ENCODE measurements around the gene TUSC2.

TUSC2 gene

DNA sequence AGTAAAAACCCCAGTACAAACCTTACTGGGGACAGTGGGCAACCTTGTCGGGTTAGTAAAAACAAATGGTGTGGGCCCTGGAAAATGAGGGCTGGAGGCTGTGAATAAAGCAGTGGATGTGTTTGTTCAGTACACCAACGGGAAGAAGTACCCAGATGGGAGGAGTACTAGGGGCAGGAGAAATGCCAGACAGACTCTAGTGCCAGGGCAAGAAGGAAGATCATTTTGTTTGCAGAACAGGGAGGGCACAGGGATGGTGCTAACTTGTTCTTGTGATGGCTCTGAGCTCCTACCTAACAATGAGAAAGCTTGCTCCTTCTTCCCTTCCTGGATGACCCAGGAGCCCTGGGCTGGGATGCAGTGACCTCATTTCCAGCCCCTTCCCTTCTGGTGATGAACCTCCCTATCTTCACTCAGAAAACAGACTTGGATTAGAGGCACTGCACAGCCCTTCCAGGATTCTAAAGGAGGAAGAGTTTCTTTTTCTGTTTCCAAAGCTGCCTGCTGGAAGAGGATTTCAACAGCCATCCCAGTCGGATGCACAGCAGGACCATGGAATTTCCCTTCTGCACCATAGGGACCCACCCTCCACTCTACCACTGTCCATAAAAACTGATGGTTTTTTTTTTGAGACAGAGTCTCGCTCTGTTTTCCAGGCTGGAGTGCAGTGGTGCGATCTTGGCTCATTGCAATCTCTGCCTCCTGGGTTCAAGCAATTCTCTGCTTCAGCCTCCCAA, 6.5 kb upstream of the TUSC2 start:
- DNase-seq: no peak

GRCh38 chr3:50333744-50334328, 5.8 kb upstream of the TUSC2 start:
- no peak for DNase-seq

DNA sequence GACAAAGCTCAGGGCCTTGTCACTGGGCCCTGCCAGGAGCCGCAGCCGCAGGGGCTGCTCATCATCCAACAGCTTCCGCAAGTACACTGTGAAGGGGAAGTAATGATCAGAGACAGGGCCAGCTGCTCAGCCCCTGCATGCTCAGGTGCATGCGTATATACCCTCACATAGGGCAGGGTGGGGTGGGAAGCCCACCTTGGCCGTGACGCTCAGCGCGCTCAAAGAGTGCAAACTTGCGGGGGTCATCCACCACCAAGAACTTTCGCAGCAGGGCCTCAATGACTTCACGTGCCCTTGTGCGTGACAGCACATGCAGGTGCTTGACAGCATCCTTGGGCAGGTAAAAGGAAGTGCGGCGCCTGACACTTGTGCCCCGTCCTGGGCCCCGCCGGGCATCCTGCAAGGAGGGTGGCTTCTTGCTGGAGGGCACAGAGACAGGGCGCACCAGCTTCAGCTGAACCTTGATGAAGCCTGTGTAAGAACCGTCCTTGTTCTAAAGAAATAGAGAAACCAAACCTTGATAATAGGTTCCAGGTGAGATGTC, 3.4 kb upstream of the TUSC2 start:
- no peak for DNase-seq

- DNase-seq: no peak
Measured at GRCh38 chr3:50330330-50330729, 2.3 kb upstream of the TUSC2 start.

GRCh38 chr3:50327129-50327528, 894 bp downstream of the TUSC2 start:
- DNase-seq: no peak

DNA sequence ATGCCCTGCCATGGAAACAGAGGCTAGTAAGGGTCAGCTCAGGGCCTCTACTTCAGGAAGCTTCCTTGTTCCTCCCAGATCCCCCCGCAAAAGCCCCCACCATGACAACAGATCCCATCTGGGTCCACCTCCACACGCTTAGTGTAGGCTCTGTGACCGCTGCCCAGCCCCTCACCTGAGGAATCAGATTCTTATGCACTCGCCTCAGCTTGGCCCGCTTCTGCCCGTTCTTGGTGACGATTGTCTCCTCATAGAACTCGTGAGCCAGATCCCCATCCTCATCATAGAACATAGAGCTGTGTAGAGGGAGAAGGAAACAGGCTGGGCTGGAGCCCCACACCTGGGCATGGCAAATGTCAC, 1.9 kb downstream of the TUSC2 start:
- DNase-seq: no peak

DNA sequence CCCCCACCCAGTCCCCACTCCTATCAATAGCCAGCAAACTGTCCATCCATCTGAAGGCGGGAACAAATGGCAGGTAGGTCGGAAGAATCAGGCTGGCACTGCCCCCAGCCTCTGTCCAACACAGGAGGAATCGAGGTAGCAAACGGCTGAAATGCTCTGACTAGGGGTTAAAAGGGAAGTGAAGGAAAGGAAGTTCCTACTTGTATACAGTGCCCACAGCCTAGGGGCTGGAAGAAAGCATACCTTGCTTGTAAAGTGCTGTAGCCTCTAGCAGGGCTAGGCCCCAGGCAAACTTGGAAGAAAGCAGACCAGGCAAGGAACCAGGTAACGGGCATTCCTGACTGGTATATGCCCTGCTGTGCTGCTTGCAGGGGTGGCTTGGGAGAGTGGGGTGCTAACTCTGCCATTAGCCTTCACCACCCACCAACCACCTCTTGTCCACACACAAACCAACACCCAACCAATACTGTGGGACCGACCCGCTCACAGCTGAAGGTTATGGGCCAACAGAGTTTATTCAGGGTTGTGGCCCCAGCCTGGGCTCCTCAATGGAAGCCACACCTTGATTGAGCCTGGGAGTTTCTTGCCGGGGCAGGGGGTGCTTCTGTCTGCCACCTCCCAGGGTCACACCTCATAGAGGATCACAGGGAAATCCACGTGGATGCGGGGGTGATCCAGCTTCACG, 2.4 kb downstream of the TUSC2 start:
- DNase-seq: no peak

DNA sequence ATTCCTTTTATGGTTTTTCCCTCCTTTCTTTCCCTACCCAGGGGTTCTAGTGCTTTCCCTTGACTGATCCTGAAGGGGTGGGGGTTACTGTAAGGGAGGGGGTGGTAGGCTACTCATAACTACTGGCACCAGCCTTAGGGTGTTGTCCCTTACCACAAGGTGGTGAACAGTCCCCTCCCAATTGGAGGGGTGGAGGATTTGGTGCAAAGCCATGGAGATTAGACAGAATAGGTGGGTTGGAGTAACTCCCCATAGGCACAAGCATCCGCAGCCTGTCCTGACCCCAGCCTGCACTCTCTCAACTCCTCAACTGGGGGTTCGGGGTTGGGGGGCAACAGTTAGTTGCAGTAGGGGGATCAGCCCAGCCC, 2.9 kb downstream of the TUSC2 start:
- DNase-seq: no peak

DNA sequence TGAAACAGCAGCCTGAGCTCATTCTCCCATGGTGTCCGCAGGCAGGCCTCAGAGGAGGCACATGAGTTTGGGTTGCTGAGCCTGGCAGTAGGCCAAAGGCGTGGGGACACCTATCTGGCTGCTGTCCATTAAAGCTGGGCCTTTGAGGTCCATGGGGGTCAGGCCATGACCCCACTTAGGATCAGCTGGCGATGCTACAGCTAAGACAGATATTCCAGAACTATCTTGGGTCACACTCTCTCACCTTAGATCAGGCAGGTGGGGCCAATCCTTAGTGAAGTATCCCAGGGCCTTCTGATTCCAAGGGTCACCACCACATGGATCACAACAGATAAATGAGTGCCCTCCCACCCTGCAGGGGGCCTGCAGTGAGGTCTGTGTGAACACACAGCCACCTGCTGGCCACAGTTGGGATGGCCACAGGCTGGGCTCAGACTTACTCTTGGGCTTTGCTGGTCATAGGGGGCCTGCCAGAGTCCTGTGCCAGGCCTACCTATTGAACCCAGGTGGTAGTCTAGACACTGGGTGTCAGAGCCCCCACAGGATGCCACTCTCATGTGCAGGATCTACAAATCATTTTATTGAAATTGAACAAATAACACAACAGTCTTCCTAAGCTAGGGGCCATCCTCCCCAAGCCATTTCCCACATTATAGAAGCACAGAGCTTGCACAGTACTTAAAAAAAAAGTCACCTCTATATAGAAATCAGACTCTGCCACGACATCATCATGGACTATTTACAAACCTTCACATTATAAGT, 3.5 kb downstream of the TUSC2 start:
- no peak for DNase-seq

- DNase-seq: no peak
Measured at GRCh38 chr3:50323614-50324199, 4.3 kb downstream of the TUSC2 start.

DNA sequence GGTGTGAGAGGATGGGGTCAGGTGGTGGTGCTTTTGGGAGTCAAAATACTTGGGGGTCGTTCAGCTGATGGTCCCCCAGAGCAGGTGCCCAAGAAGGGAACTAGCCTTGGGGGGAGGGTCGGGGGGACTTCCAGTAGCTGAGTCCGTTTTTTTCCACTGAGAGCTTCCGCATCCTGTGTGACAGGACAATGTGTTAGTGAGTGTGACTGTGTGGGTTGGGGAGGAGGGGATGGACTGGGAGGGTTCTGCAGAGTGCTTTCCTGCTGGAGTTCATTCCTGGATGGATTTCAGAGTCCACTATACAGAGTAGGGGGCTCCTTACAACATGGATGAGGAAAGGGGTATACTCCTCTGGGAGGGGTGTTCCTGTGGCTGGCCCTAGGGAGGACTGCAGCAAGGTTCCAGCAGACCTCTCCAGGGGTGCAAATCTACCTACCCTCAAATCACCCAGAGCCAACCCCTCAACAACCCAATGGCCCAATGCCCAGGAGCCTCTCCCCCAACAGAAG, 4.9 kb downstream of the TUSC2 start:
- DNase-seq: no peak

GRCh38 chr3:50322386-50323091, 5.5 kb downstream of the TUSC2 start, which contains the start of gene HYAL2:
Gene HYAL2, minus strand, starts transcription at chr3:50322745. Its CDS starts 2,256 bp downstream, at chr3:50320489.
- DNase-seq: peak; percentile 37

DNA sequence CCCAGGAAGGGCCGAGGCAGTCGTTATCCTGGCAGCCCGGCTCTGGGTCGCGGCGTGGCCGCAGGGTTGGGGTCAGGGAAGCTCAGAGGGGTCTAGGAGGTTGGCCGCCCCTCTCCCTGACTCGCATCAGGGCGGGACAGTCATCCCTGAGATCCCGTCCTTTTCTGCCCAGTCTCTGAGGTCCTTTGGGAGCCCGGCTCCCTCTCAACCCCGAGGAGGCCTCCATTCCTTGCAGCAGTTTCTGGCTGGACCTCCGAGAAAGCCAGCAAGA, 6.0 kb downstream of the TUSC2 start:
- no peak for DNase-seq

GRCh38 chr3:50321336-50322114, 6.5 kb downstream of the TUSC2 start:
- DNase-seq: peak; percentile 58

GRCh38 chr3:50320853-50321335, 7.1 kb downstream of the TUSC2 start:
- no peak for DNase-seq

GRCh38 chr3:50319894-50320625, 8.0 kb downstream of the TUSC2 start:
- no peak for DNase-seq

- DNase-seq: no peak
Measured at GRCh38 chr3:50319181-50319893, 8.7 kb downstream of the TUSC2 start.

DNA sequence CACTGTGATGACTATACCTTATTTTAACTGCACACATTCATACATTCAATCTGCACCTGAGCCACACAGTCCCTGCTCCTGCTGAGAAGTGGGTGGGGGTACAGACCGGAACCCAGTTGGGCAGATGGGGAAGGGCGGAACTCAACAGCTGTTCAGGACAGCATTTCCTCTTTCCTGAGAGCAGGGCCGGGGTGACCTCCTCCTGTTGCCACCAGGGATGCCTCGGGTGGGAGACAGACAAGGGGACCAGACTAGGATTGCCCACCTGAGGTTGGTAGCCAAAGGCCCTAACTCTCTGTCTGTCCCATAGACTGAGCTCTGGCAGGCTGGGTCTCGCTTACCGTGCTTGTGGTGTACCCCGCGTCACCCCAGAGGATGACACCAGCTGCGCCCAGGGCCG, 9.4 kb downstream of the TUSC2 start:
- no peak for DNase-seq

- no peak for DNase-seq
Measured at GRCh38 chr3:50318163-50318562, 9.9 kb downstream of the TUSC2 start.

DNA sequence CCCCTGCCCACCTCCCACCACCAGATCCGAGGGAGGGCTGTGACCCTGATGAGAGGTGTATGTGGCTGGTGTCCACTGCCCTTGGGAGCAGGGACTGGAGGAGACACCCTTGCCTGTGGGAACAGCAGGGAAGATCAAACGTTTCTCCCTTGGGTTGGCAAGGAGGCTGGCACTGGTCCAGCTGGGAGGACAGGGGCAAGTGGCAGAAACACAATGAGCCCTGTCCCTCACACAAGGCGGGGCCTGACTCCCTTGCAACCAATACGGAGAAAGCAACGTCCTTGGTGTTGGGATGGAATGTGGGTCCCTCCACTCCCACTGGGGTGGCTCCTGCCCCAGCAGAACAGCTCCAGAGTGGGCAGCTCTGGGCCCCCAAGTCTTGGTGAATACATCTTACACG, 10.7 kb downstream of the TUSC2 start:
- no peak for DNase-seq

Measured in NCI-H2029 (cell line).